Endothelial cell of umbilical vein (primary cell): ENCODE measurements around the gene IRF3.
"Not testable (repeated sequence)": the region's sequence is repeated elsewhere in the genome, so short reads cannot be mapped to it uniquely, and the experiment has no call there.

Experiments
- CTCF ChIP-seq, 2 donors: IDR thresholded peaks; 1 replicate in 1 of 2; 2 replicates in 1 of 2; pipeline ENCODE4 v1.5.1; 2011; ENCODE audit warnings: low read length in 2 of 2, mild to moderate bottlenecking in 2 of 2, moderate library complexity in 2 of 2, control low read depth in 1 of 2, inconsistent platforms in 1 of 2, low read depth in 1 of 2; ENCODE audit not compliant: insufficient read depth in 1 of 2; ENCODE audit errors: extremely low read depth in 1 of 2
- POLR2A ChIP-seq: IDR thresholded peaks from 2 replicates; pipeline ENCODE4 v1.6.1; 2012; ENCODE audit warnings: low read depth, mild to moderate bottlenecking, control low read depth, low read length

- TF ChIP-seq POLR2A; CTCF (IDR thresholded peaks at IDR 0.05; ENCODE audit: extremely low read depth in 1 of 2, insufficient read depth in 1 of 2, low read depth in 1 of 2, low read length in 2 of 2): not testable (repeated sequence)
Observed at GRCh38 chr19:49617860-49618259, 47.8 kb downstream of the IRF3 start.
